Hepatocyte (in vitro differentiated cells): ENCODE results near the gene TACC2.
"Not testable (repeated sequence)": the region's sequence is repeated elsewhere in the genome, so short reads cannot be mapped to it uniquely, and the experiment has no call there.

Source experiments
- EZH2 ChIP-seq: fragments of 200-600 bp; sonication (generic); IDR thresholded peaks from 2 replicates; pipeline ENCODE4 v1.6.1; 2016; ENCODE audit warnings: antibody characterized with exemption, mild to moderate bottlenecking, borderline replicate concordance
- EZH2phosphoT487 ChIP-seq: fragments of 200-600 bp; sonication (generic); IDR thresholded peaks from one replicate; pipeline ENCODE4 v1.6.1; 2018; ENCODE audit warnings: antibody characterized with exemption, mild to moderate bottlenecking, low read depth, moderate library complexity; ENCODE audit not compliant: unreplicated experiment, severe bottlenecking
- TF ChIP-seq, protein P1 (sequence below): fragments of 200-600 bp; sonication (generic); IDR thresholded peaks from 2 replicates; pipeline ENCODE4 v1.5.1; 2016; ENCODE audit warnings: antibody characterized with exemption, mild to moderate bottlenecking; ENCODE audit not compliant: poor library complexity

- TF ChIP-seq, protein P1, sequence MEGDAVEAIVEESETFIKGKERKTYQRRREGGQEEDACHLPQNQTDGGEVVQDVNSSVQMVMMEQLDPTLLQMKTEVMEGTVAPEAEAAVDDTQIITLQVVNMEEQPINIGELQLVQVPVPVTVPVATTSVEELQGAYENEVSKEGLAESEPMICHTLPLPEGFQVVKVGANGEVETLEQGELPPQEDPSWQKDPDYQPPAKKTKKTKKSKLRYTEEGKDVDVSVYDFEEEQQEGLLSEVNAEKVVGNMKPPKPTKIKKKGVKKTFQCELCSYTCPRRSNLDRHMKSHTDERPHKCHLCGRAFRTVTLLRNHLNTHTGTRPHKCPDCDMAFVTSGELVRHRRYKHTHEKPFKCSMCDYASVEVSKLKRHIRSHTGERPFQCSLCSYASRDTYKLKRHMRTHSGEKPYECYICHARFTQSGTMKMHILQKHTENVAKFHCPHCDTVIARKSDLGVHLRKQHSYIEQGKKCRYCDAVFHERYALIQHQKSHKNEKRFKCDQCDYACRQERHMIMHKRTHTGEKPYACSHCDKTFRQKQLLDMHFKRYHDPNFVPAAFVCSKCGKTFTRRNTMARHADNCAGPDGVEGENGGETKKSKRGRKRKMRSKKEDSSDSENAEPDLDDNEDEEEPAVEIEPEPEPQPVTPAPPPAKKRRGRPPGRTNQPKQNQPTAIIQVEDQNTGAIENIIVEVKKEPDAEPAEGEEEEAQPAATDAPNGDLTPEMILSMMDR: not testable (repeated sequence)
- TF ChIP-seq EZH2, EZH2phosphoT487: not testable (repeated sequence)
Measured at GRCh38 chr10:122066337-122066939, 77.5 kb downstream of the TACC2 start.
